Kasumi-1 (cell line): ENCODE data around the gene TRIM72.
"Not testable (repeated sequence)": the region's sequence is repeated elsewhere in the genome, so short reads cannot be mapped to it uniquely, and the experiment has no call there.

Experiments
- DNase-seq, 2 experiments: peaks; one replicate each; lab custom pipeline; 2025; lab: John Stamatoyannopoulos, UW

TRIM72 gene

GRCh38 chr16:31215287-31216162, 1.6 kb downstream of the TRIM72 start:
- no peak for DNase-seq

GRCh38 chr16:31216422-31217135, 2.7 kb downstream of the TRIM72 start, which contains the start of gene PYDC1:
PYDC1 (minus strand) TSS chr16:31217135; CDS start chr16:31217028, 107 bp downstream.
- no peak for DNase-seq

- DNase-seq: no peak
These were observed 3.2 kb downstream of the TRIM72 start for GRCh38 chr16:31217136-31217530.

GRCh38 chr16:31219154-31219741, 5.3 kb downstream of the TRIM72 start:
- DNase-seq: no peak

GRCh38 chr16:31221357-31222160, 7.6 kb downstream of the TRIM72 start:
- DNase-seq: no peak

- no peak for DNase-seq
These were observed 9.1 kb downstream of the TRIM72 start for GRCh38 chr16:31223044-31223443.

- DNase-seq: no peak
These were observed 10.4 kb downstream of the TRIM72 start for GRCh38 chr16:31224092-31224955.

GRCh38 chr16:31225193-31225592, 11.3 kb downstream of the TRIM72 start:
- no peak for DNase-seq

GRCh38 chr16:31228206-31228605, 14.3 kb downstream of the TRIM72 start:
- no peak for DNase-seq

GRCh38 chr16:31229501-31229900, 15.6 kb downstream of the TRIM72 start:
- no peak for DNase-seq

- no peak for DNase-seq
These were observed 24.1 kb downstream of the TRIM72 start for GRCh38 chr16:31238041-31238440.

GRCh38 chr16:31242206-31242605, 28.3 kb downstream of the TRIM72 start:
- DNase-seq: no peak

- DNase-seq: peak; percentile 80 to 88
These were observed 30.1 kb downstream of the TRIM72 start for GRCh38 chr16:31243734-31244670.

- not testable (repeated sequence) for DNase-seq
These were observed 31.7 kb downstream of the TRIM72 start for GRCh38 chr16:31245598-31245997.

- DNase-seq: no peak
These were observed 32.4 kb downstream of the TRIM72 start for GRCh38 chr16:31246296-31246695.

GRCh38 chr16:31248344-31248743, 34.4 kb downstream of the TRIM72 start:
- no peak for DNase-seq

- DNase-seq: no peak
These were observed 37.0 kb downstream of the TRIM72 start for GRCh38 chr16:31250782-31251384.

GRCh38 chr16:31251435-31251834, 37.5 kb downstream of the TRIM72 start:
- DNase-seq: no peak

GRCh38 chr16:31253642-31254045, 39.7 kb downstream of the TRIM72 start:
- DNase-seq: peak; percentile 38 to 65
